Stimulated activated CD4-positive, alpha-beta T cell treated with anti-CD3 and anti-CD28 coated beads, Interleukin-4, amount 100 ng/mL, for 24 hours (primary cell): ENCODE measurements around the gene JPT1.

Experiments used
- DNase-seq: peaks from one replicate; pipeline ENCODE4 v3.0.0-alpha.2; 2020

JPT1 gene

DNA sequence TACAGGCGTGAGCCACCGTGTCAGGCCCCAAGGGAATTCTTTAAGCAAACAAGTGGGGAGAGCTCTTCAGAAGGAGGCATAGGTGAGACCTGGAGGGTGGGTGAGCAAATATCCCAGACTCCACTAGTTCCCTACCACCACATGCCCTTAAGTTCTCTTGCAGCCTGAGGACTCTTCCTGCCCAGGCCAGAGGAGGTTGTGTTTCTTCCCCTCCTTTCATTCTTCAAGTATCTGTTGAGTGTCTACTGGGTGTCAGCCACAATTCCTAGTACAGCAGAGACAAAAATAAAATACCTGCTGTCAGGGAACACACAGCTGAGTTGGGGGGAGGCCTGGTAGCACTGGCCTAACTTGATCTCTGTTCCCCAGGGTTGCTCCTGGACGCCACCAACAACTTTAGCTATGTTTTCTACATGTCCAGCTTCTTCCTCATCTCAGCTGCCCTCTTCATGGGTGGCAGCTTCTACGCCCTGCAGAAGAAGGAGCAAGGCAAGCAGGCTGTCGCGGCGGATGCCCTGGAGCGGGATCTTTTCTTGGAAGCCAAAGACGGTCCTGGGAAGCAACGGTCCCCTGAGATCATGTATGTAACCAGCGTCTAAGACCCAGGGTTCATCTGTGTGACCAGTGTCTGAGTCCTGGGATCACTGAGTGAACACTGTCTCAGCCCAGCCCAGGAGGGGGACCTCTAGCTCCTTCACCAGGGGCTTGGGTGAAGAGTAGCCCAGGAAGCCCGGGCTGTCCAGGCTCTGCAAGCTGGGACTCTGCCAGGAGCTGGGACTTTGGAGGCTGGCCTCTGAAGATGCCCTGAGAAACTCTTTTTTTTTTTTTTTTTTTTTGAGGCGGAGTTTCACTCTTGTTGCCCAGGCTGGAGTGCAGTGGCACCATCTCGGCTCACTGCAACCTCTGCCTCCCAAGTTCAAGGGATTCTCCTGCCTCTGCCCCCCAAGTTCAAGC, 50.4 kb downstream of the JPT1 start:
- no peak for DNase-seq

- DNase-seq = no peak
These were observed 51.9 kb downstream of the JPT1 start for GRCh38 chr17:75102385-75102821.

DNA sequence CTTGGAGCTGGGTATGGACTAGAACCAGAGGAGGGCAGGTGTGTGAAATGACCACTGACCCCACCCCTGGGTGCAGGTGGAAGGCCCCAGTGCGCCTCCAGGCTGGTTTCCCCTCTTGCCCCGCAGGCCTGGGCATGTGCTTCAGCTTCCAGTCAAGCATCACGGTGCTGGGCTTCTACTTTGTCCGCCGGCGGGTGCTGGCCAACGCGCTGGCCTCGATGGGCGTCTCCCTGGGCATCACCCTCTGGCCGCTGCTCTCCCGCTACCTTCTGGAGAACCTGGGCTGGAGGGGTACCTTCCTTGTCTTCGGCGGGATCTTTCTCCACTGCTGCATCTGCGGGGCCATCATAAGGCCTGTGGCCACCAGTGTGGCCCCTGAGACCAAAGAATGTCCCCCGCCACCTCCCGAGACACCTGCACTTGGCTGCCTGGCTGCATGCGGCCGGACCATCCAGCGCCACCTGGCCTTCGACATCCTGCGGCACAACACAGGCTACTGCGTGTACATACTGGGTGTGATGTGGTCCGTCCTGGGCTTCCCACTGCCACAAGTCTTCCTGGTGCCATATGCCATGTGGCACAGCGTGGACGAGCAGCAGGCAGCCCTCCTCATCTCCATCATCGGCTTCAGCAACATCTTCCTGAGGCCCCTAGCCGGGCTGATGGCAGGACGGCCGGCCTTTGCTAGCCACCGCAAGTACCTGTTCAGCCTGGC, 54.3 kb downstream of the JPT1 start:
- no peak for DNase-seq

- DNase-seq = no peak
These were observed 55.5 kb downstream of the JPT1 start for GRCh38 chr17:75098861-75099260.

GRCh38 chr17:75097865-75098264, 56.4 kb downstream of the JPT1 start:
- DNase-seq = no peak

DNA sequence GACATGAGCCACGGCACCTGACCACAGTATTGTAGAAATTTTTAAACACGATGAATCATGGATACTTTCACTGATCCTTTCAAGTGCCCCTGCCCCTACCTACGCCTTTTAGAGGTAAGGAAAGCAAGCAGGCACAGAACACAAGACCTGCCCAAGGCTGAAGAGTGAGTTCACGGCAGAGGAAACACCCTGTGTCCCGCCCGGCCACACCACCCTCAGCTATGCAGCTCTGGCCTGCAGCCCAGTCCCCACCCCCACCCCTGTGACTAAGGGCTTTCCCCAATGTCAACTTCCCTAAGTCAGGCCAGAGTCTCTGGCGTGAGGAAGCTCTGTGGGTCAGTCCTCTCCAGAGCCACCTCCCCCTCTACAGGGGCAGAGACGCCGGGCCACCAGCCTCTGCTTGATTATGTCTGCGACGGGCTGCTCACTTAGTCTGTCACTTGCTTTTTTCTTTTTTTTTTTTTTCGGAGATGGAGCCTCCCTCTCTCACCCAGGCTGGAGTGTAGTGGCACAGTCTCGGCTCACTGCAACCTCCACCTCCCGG, 58.2 kb downstream of the JPT1 start:
- DNase-seq = no peak

DNA sequence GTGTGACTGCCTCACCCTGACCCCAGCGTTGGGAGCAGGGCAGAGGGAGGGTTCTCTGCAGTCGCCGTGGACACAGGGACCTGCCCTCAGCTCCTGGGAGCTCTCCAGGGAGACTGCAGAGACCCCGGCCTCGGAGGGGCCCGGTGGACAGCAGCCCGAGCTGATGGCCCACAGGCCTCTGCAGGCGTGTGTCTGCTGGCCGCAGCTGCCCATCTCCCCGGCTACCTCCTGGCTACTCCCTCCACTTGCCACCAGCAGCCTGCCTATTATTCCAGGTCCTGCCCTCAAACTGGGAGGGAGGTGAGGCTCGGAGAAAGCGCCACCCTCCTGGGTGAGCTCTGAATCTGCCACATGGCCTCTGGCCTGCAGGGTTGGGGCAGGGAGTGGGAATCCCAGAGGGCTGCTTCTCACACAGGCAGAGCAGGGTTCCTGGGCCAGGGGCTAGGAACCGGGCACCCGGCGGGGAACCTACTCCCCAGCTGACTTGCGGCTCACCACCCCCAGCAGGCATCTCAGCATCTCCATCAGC, 59.4 kb downstream of the JPT1 start:
- no peak for DNase-seq

- no peak for DNase-seq
These were observed 60.7 kb downstream of the JPT1 start for GRCh38 chr17:75093548-75094158.

DNA sequence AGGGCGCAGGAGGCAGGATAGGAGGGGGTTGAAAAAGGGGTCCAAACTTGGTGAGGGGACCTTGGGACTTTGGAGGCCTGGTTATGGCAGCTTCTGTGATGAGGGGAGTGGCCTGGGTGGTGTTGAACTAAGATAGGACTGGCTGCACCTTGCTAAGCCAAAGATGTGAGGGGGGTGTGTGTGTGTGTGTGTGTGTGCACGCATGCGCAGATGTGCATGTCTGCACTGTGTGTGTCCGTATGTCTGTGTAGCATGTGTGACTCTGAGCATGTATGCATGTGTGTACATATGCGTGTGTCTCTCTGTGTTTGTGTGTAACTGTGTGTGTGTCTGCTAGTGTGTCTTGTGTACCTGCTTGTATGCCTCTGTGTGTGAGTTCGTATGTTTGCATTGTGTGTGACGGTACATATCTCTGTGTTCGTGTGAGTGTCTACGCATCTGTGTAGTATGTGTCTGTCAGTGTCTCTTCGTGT, 62.4 kb downstream of the JPT1 start:
- no peak for DNase-seq

GRCh38 chr17:75090871-75091854, 63.1 kb downstream of the JPT1 start:
- DNase-seq = no peak

GRCh38 chr17:75088465-75089417, 65.6 kb downstream of the JPT1 start:
- no peak for DNase-seq

- peak; percentile 44 for DNase-seq
These were observed 66.5 kb downstream of the JPT1 start, which contains the start of gene SLC16A5 for GRCh38 chr17:75087558-75088453. Gene SLC16A5, plus strand, starts transcription at chr17:75087954. Its CDS starts 5,683 bp downstream, at chr17:75093637.

GRCh38 chr17:75087182-75087557, 67.1 kb downstream of the JPT1 start:
- no peak for DNase-seq

DNA sequence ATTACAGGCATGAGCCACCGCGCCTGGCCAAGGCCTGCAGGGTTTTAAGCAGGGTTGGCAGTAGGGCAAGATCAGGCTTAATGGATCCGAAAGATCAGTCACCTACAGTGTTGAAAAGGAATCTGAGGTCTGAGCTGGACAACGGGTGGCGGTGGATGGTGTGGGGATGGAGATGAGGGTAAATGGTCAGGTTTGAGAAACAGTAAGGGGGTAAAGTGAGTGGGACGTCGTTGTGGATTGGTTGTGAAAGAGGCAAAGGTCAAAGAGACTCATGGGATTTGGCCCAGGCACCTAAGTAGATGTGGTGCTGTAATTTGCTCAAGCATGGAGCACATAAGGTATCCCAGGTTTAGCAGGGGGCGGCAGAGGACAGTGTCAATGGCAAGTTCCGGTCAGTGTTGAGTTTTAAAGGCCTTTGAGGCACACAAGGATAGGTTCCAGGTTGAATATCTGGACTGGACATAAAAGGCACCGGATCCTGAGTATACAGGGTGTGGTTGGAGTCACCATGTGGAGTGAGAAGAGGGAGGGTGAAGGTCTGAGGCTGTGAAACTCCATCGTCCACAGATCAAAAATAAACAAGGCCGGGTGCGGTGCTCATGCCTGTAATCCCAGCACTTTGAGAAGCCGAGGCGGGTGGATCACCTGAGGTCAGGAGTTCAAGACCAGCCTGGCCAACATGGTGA, 67.7 kb downstream of the JPT1 start:
- no peak for DNase-seq
